PFSK-1 (cell line): ENCODE data around the gene SNX11.

Source experiments
- FOXP2 ChIP-seq: optimal IDR thresholded peaks from 2 replicates; pipeline ENCODE3; 2011; ENCODE audit warnings: borderline replicate concordance, control low read depth, inconsistent platforms; ENCODE audit not compliant: insufficient read depth; ENCODE audit errors: extremely low read length, extremely low read depth
- POLR2AphosphoS5 ChIP-seq: IDR thresholded peaks from 2 replicates; pipeline ENCODE4 v1.6.1; 2012; ENCODE audit warnings: low read depth, mild to moderate bottlenecking, control low read depth, low read length, moderate library complexity
- REST ChIP-seq, 2 experiments: IDR thresholded peaks; 2 replicates each; pipeline versions ENCODE4 v1.6.1 to v1.8.0; 2011 to 2012; ENCODE audit warnings: low read depth in 2 of 2, low read length in 2 of 2, control low read depth in 1 of 2, inconsistent platforms in 1 of 2, mild to moderate bottlenecking in 1 of 2, moderate library complexity in 1 of 2; ENCODE audit not compliant: insufficient read depth in 1 of 2
- SIN3A ChIP-seq: IDR thresholded peaks from 2 replicates; pipeline ENCODE4 v1.6.1; 2012; ENCODE audit warnings: mild to moderate bottlenecking, low read length, moderate library complexity, borderline replicate concordance; ENCODE audit not compliant: insufficient read depth
- TAF1 ChIP-seq: IDR thresholded peaks from 2 replicates; pipeline ENCODE4 v1.6.1; 2012; ENCODE audit warnings: low read length, control low read depth, borderline replicate concordance; ENCODE audit not compliant: insufficient read depth

SNX11 gene

GRCh38 chr17:48062273-48062672 lies 45.3 kb upstream of the SNX11 start:
- no peak for TF ChIP-seq TAF1
- no peak for TF ChIP-seq REST (IDR thresholded peaks at IDR 0.05; ENCODE audit: insufficient read depth in 1 of 2, low read depth in 2 of 2, low read length in 2 of 2)

GRCh38 chr17:48064638-48065037 lies 42.9 kb upstream of the SNX11 start:
- TF ChIP-seq REST (IDR thresholded peaks at IDR 0.05; ENCODE audit: insufficient read depth in 1 of 2, low read depth in 2 of 2, low read length in 2 of 2): no peak

GRCh38 chr17:48066192-48066591 lies 41.4 kb upstream of the SNX11 start:
- TF ChIP-seq FOXP2: no peak
- no peak for TF ChIP-seq POLR2AphosphoS5
- no peak for TF ChIP-seq SIN3A
- no peak for TF ChIP-seq REST (IDR thresholded peaks at IDR 0.05; ENCODE audit: insufficient read depth in 1 of 2, low read depth in 2 of 2, low read length in 2 of 2)
- no peak for TF ChIP-seq TAF1

- TF ChIP-seq TAF1 (no peak), SIN3A (no peak), POLR2AphosphoS5 (no peak), FOXP2 (no peak), REST (IDR thresholded peaks at IDR 0.05; ENCODE audit: insufficient read depth in 1 of 2, low read depth in 2 of 2, low read length in 2 of 2) (no peak)
These were observed 40.9 kb upstream of the SNX11 start for GRCh38 chr17:48066656-48067055.

- TF ChIP-seq FOXP2 (no peak), POLR2AphosphoS5 (no peak), TAF1 (no peak), SIN3A (no peak), REST (IDR thresholded peaks at IDR 0.05; ENCODE audit: insufficient read depth in 1 of 2, low read depth in 2 of 2, low read length in 2 of 2) (no peak)
These were observed 40.3 kb upstream of the SNX11 start for GRCh38 chr17:48067245-48067644.
